CD4-positive, alpha-beta T cell treated with Interleukin-15 for 4 hours (primary cell): ENCODE data around the gene TMC5.

Experiments used
- DNase-seq: peaks from one replicate; pipeline ENCODE4 v3.0.0-alpha.2; 2020; ENCODE audit warnings: low spot score

The TMC5 gene

DNA sequence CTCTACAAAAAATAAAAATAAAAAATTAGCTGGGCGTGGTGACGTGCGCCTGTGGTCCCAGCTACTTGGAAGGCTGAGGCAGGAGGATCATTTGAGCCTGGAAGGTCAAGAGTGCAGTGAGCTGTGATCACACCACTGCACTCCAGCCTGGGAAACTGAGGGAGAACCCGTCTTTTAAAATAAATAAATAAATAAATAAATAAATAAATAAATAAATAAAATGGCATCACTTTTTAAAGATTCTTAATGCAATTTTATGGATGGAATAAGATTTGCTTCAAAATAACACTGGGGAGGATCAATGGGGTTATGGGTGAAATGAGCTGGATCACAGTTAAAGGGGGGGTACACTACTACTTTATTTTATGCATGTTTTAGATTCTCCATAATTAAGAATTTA lies 89.3 kb downstream of the TMC5 start:
- no peak for DNase-seq

GRCh38 chr16:19507867-19508266 lies 90.2 kb downstream of the TMC5 start:
- DNase-seq = no peak

DNA sequence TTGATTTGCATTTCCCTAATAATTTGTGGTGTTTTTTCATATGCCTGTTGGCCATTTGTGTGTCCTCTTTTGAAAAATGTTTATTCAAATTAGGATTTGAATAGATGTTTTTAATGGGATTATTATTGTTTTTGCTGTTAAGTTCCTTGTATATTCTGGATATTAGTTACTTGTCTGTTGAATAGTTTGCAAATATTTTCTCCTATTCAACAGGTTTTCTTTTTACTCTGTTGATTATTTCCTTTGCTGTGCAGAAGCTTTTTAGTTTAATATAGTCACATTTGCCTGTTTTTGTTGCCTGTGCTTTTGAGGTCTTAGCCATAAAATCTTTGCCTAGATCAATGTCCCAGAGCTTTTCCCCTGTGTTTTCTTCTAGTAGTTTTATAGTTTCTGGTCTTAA lies 94.6 kb downstream of the TMC5 start:
- DNase-seq = no peak

DNA sequence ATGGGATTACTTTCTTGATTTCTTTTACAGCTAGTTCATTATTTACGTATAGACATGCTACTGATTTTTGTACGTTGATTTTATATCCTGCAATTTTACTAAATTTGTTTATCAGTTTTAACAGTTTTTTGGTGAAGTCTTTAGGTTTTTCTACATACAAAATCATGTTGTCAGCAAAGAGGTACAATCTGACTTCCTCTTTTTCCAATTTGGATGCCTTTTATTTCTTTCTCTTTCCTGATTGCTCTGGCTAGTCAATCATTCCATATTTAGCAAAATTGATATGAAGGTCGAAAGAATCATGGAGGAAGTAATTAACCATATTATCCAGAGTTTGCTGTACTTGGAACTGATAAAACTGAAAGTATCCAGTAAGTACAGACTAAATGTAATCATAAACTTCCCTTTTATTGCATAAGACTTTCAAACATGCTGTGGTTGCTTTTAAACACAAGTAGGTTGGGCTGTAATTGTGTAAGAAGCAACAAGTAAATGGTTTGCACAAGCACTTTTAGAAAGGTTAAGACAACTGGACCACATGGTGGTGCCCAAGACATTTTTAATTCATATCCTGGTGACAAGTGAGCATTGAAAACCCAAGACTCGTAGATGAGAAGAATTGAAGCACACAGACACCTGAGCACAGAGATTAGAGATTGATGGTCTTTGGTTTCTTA lies 95.8 kb downstream of the TMC5 start:
- no peak for DNase-seq

DNA sequence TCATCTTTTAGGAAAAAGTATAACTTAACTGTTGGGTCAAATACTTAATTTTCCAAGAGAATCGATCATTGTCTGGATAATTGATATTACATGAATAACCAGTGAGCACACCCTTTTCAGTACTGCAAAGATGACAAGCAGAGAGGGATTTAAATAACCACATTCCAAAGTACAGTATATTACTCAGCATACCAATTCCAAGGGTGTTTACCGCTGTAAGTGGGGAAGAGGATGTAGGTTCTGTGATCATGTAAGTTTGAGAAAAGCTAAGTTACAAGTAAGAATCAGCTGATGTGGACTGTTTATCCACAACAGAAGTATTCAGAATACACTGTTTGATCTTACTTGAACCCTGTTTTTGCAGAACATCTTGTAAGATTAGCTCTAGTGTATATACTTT lies 98.1 kb downstream of the TMC5 start:
- DNase-seq = no peak

DNA sequence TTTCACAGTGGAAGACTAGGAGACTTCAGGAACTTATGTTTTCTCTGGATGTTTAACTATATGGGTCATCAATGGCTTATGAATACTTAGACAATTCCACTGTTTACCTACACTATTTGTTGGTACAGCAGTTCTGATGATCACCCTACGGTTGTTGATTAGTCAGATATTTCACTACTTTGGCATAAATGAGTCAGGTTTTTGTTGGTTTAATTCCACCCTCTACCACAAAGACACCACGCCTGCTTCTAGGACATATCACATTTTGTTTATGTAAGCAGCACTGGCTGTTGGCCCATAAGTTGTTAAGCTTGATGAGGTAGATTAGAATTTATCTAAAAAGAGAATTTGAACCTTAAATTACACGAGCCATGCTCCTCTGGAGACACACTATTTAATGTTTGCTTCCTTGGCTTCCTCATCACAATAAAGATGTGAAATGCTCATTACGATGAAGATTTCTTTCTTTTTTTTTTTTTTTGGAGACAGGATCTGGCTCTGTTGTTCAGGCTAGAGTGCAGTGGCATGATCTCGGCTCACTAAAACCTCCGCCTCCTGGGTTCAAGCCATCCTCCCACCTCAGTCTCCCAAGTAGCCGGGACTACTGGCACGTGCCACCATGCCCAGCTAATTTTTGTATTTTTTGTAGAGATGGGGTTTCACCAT lies 99.9 kb downstream of the TMC5 start:
- peak; percentile 21 for DNase-seq

DNA sequence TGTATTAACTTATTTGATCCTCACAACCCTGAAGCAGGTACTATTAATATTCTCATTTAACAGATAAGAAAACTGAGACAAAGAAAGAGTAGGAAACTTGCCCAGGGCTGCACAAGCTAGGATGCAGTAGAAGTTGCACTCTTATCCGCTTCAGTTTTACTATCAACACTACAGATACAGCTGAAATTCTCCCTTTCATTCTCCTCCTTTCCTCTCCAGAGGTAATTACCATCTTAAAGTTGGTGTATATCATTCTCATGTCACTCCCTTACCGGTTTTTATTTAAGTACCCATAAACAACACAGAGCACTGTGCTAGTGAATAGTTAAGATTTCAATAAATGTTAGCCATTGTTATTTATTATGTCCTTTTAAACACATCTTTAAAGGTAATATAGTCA lies 100.7 kb downstream of the TMC5 start:
- no peak for DNase-seq

DNA sequence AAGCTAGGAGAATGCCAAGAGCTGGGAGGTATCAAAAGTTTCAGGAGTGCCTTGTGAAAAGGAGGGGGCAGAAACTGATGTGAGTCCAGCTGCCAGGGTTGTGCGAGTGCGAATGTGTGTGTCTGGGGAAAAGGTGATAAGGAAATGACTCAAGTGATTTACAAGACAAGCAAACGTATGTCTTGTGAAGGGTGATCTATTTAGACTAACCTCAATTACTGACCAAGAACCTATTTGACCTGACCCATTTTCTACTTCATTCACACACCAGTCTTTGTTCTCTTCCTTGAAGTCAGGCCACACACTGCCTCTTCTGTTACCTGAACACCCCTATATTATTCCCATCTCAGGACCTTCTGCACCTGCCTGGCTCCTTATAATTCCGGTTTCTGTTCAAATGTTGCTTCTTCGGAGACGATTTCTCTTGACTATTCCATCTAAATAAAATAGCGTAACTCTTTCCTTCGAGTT lies 103.2 kb downstream of the TMC5 start:
- no peak for DNase-seq

DNA sequence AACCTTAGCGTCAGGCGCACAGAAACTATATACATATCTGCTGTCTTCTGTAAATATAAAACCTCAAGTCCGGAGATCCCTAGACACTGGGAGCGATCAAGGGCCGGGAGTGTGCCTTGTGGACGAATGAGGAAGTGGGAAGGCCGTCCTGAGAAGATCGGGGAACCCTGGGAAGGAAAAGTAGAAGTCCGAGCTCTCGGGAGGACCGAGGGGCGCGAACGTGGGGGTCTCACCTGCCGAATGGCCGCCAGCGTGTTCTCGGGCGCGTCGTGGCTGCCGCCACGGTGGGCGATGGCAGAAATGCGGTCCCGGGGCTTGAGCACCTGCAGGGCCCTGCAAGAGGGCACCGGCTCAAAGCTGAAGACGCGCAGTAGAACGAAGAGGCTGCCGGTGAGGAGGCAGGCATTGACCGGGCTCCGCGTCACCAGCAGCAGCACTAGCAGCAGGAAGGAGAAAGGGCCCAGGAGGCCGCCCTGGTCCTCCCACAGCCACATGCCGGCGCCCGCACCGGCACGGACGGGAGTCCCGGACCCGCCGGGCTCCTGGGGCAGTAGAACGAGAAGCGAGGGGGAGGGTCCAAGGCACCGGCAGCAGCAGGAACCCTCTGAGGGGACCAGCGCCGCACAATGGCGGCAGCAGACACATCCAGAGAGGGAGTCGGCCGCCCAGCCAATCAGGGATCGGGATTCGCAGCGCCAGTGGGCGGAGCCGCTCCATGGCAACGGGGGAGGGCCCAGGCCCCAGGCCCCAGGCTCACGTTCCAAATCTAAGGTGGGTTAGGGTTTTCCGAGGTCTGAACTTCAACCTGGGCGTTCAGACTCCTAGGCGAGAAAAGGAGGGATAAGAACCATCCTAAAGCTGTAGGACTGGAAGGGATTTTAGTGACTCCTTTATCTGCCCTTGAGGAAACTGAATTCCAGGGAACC lies 104.1 kb downstream of the TMC5 start, which contains the start of gene GDE1:
Gene GDE1, minus strand, starts transcription at position 628 of the 926 bp plus-strand sequence. Its CDS starts 134 bp downstream, at position 494.
- peak; percentile 92 for DNase-seq

DNA sequence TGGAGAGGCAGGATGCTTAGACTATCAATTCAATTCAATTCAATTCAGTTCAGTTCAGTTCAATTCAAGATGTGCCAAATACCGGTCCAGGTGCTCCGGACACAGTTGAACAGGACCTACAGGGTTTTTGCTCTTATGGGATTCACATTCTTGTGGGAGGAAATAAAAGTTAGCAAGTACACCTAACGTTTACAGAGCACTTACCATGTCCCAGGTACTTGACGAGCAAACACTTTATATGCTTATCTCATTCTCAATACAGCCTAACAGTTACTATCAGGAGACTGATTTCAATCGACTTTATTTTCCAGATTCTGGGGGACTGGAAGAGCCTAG lies 104.7 kb downstream of the TMC5 start:
- DNase-seq = no peak

GRCh38 chr16:19522760-19523159 lies 105.1 kb downstream of the TMC5 start:
- DNase-seq = no peak

DNA sequence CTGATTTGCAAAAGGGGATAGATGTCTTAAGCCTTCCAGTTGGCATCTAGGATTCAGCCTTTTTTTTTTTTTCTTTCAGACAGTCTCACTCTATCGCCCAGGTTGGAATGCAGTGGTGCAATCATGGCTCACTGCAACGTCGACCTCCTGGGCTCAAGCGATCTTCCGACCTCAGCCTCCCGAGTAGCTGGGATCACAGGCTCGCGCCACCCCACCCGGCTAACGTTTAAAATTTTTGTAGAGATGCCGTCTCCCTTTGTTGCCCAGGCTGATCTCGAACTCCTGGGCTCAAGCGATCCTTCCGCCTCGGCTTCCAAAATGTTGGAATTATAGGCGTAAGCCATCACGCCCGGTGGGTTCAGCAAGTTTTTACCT lies 105.5 kb downstream of the TMC5 start:
- no peak for DNase-seq

- peak; percentile 93 for DNase-seq
These were observed 106.1 kb downstream of the TMC5 start, which contains the start of gene CCP110 for GRCh38 chr16:19523559-19524355. CCP110 (plus strand) TSS chr16:19523942; CDS start chr16:19527882, 3,940 bp downstream.

- DNase-seq = no peak
These were observed 106.6 kb downstream of the TMC5 start for GRCh38 chr16:19524356-19524615.

DNA sequence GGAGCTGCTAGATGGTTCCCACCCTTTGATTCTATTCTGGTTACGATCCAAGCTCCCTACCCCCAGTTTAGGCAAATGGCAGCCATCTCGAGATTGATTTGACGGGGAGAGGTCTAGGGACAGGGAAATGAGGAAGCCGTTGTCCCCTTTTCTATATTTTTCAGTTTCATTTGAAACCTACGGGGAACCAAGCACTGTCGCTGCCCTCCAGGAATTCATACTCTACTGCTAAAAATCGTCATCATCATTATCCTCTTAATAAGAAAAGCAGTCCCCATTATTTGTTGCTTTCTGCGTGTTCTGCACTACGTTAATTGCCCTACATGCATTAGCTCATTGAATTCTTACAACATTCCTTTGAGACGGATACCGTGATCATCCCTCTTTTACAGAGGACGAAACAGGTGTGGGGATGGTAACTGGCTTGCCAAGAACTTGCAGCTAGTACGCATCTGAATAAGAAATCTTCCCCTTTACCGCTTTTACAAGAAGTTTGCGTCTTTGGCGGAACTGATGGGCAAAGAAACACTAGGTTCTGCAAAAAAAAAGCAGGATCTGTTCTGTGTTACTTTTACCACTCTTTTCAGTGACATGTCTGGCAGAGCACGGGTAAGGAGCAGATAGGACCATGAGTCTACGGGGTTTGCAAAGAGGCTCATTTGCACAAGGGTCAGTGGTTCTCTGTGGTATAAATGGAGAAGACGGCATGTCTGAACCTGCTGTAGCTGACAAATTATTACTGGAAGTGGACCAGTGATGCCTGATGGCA lies 107.1 kb downstream of the TMC5 start:
- DNase-seq = no peak

DNA sequence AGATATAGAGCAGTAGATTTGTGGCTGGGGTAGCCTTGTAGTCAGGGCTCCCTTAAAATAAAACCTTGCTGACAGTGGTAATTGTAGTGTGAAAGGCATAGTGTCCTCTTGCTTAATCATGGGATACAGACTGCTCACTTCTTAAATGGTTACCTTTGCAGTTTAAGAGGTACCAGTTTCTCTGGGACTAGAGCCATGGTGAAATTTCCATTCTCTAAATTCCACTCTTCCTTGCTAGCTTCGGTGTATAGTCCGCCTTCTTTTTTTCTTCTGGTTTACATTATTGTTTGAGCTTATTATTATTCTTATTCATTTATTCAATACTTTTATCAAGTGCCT lies 107.7 kb downstream of the TMC5 start:
- no peak for DNase-seq

GRCh38 chr16:19527161-19527560 lies 109.5 kb downstream of the TMC5 start:
- no peak for DNase-seq

DNA sequence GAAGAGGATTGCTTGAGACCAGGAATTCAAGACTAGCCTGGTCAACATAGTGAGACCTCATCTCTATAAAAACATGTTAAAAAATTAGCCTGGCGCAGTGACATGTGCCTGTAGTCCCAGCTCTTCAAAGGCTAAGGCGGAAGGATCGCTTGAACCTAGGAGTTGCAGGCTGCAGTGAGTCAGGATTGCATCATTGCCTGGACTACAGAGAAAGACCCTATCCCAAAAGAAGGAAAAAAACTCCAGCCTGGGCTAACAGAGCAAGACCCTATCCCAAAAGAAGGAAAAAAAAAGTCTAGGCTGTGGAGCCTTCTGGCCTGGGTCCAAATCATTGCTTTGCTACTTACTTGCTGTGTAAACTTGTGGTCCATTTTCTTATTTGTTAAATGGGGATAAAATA lies 111.0 kb downstream of the TMC5 start:
- DNase-seq = no peak

DNA sequence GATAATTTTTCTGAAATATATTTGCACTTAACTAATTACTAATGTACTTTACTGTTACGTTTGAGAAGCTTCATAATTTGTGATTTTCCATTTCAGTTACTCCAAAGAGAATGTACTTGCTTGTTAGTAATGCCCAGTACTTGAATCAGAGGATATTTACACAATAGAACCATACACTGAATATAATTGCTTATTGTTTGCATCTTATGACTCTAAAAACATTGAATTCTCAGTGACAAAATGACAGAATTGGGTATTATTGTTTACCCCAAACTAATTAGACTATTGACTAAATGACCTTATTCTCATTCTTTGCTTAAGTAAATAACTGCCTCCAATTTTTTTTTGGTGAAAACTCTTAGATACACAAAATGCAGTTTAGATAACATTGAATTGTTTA lies 114.9 kb downstream of the TMC5 start:
- DNase-seq = no peak

DNA sequence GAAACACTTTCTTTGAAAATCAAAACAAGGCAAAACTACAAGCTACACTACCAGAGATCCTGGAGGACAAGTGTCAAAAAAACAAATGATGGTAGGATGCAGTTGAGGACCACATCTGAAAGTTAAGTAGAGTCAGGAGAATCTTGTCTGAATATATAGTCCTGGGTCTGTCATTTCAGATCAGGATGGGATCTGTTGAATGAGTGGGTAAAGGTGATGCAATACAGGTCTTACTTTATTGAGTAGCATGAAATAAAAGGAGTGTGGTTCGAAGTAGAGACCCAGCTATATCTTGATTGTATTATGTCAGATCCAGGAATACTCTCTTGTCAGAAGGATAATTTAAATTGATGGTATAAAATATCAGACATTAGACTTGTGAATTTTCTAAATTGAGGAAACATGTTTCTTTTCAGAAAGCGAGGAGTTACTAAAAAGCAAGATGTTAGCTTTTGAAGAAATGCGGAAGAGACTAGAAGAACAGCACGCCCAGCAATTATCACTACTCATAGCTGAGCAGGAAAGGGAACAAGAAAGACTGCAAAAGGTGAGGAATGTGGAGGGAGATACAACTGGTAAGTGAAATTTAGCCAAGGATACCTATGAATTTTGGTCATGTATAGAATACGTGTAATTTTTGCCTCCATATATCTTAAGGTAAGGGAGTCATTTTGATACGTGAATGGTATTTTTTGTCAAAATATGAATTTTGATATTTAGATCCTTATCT lies 122.7 kb downstream of the TMC5 start:
- DNase-seq = no peak
